UCSD-AML1 (cell line): ENCODE results near the gene EID1.
A peak's percentile ranks its signal among the peaks of the same experiment; 100 is the strongest.
"Not testable (repeated sequence)": the region's sequence is repeated elsewhere in the genome, so short reads cannot be mapped to it uniquely, and the experiment has no call there.

Experiments
- DNase-seq: peaks from one replicate; lab custom pipeline; 2025; ENCODE audit not compliant: unreplicated experiment; lab: John Stamatoyannopoulos, UW

Gene EID1

DNA sequence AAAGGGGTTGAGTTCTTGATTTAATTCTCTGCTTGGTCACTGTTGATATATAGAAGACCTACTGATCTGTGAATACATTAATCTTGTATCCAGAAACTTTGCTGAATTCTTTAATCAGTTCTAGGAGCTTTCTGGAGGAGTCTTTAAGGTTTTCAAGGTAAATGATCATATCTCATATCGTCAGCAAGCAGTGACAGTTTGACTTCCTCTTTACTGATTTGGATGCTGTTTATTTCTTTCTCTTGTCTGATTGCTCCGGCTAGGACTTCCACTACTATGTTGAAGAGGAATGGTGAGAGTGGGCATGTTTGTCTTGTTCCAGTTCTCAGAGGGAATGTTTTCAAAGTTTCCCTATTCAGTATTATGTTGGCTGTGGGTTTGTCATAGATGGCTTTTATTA lies 31.4 kb downstream of the EID1 start:
- not testable (repeated sequence) for DNase-seq

DNA sequence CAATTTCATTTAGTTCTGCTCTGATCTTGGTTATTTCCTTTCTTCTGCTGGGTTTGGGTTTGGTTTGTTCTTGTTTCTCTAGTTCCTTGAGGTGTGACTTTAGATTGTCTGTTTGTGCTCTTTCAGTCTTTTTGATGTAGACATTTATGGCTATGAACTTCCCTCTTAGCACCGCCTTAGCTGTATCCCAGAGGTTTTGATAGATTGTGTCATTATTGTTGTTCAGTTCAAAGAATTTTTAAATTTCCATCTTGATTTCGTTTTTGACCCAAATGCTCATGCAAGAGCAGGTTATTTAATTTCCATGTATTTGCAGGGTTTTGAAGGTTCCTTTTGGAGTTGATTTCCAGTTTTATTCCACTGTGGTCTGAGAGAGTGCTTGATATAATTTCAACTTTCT lies 32.6 kb downstream of the EID1 start:
- DNase-seq, result not testable (repeated sequence)

DNA sequence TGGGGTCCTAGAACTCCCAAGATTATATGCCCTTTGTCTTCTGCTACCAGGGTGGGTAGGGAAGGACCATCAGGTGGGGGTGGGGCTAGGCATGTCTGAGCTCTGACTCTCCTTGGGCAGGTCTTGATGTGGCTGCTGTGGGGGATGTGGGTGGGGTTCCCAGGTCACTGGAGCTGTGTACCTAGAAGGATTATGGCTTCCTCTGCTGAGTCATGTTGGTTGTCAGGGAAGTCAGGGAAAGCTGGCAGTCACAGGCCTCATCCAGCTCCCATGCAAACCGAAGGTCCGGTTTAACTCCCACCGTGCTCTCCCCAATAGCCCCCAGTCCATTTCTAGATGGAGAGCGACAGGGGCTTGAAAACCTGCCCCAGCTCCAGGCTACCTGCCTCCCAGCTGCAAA lies 35.2 kb downstream of the EID1 start:
- DNase-seq, result no peak

DNA sequence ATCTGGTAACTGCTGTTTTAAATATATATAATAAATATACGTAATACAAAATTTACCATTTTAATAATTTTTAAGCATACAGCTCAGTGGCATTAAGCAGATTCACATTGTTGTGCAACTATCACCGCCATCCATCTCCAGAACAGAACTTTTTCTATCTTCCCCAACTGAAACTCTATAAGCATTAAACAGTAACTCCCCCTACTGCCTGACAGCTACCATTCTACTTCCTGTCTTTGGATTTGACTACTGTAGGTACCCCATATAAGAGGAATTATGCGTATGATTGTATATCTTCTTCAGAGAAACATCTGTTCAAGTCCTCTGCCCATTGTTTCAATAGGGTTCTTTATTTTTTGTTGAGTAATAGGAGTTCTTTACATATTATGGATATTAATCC lies 36.8 kb downstream of the EID1 start:
- DNase-seq, result no peak

DNA sequence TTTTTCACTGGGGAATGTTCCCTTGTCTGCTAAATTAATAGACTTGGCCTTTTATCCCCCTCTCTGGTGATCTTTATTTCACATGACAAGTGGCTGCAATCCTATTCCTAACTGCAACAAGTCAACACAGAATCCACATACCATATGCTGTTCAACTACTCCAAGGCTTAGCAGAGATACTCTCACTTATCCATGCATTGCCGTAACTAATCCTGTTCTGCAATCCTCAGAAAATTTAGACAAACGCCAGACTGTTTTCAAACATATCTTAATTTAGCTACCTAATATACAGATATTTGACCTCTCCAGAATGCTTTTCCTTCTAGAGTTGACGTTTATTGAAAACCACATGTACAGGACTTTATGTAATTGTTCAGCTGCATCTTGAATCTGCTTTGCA lies 37.9 kb downstream of the EID1 start:
- no peak for DNase-seq

DNA sequence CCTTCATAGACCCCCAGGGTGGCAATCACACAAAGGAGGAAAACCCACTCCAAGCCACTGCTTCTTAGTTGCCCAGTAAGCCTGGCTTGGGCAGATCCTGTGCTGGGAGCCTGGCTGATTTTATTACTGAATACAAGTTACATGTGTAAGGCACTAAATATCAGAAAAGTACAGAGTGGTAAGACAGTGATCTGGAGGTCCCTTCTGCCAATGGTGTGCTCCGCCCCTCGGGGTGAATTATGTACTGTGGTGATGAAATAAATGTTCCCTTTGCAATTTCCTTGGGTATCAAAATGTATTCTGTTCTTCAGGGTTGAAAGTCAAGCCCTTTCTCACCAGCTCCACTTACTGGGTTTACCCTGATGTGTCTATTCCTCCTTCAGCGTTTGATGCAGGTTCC lies 38.8 kb downstream of the EID1 start:
- DNase-seq, result no peak

DNA sequence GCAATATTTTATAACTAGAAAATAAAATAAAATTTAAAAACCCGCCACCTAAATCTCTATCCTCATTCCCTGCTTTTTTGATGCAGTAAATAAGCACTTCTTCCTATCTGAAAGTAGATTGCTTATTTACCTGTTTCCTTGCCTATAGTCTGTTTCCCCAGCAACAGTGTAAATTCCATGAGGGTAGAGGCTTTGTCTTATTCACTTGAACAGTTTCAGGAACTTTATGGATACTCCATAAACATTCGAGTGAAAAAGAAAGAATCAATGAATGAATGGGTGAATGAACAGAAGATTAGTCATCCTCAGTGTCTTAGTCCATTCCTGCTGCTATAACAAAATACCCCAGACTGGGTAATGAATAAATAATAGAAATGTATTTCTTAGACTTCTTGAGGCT lies 44.1 kb downstream of the EID1 start:
- no peak for DNase-seq

DNA sequence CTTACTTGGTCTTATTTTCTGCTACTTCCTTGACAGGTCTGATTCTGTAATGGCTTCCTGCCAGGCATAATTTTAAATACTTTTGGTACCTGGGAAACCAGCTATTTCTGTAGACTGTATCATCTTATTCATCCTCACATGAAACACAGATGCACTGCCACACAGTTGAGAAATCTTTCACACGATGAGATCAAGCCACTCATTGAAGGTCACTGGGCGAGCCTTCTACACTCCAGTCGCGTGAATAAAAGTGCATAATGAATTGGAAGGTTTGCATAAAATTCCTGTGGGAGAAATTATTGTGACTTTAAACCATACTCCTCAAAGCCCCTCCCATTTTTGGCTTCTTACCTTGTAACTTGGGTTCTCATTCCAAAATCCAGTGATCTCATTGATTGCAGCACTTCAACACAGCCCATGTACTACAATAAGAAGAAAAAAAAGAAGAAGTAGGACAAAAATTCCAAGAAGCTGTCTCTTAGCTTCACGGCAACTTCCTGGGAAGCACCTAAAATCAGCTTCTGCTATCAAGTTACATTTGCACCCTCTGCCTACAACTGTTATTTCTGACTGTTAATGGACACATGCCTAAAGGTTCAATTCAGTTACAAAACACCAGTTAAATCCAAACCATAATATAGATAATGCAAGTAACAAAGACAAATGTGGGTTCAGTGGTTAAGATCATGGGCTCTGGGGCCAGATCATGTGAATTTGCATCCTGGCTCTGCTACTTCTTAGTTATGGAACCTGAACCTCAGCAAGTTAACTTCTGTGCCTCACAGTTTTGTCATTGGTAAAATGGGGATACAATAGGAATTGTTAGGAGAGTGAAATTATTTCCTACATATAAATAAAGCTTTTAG lies 46.8 kb downstream of the EID1 start:
- no peak for DNase-seq

DNA sequence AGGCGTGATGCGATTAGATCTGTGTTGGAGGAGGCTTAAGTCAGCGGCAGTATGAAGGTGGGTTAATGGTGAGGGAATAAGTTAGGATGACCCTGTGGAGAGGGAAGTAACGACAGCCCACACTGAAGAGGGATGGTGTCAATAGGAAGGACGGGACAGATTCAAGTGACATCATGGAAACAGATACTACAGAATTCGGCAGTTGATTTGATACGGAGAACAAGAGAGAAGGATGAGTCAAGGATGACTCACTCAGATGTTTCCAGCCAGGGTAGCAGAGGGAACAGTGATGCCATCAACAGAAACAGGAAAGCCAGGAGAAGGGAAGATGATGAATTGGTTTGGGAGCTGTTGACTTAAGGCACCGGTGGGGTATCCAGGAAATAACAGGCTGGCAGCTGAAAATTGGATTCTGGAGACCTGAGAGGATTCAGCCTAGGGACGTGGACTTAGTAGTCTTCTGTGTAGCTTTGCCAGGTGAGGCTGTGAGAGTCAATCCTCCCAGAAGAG lies 47.8 kb downstream of the EID1 start:
- no peak for DNase-seq

DNA sequence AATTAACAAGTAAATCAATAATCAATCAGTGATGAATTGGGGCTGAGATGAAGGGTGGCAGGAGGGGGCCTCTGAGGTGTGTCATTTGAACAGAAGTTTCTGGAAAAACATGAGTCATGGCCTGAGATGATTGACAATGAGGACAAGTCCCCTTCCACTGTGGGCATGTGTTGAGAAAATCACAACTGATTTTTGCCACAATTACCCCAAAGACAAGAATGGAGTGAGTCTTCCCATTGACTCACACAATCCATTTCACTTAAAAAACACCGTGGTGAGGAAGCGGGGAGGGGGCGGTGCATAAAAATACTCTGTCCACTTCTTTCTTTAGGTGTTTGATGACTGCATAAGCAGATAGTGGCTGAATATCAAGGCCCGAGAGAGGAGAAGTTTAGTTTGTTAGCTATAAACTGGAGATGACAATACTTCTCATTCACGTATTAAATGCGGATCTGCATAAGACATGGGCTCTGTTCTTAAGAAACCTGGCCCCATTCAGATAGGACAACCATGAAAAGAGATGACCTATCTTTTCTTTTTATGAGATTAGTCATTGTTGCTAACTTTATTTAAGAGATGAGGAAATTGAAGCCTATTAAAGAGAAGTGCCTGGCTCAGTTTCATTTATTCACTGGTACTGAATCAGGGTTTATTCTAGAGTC lies 51.1 kb downstream of the EID1 start:
- DNase-seq, result peak; percentile 14

DNA sequence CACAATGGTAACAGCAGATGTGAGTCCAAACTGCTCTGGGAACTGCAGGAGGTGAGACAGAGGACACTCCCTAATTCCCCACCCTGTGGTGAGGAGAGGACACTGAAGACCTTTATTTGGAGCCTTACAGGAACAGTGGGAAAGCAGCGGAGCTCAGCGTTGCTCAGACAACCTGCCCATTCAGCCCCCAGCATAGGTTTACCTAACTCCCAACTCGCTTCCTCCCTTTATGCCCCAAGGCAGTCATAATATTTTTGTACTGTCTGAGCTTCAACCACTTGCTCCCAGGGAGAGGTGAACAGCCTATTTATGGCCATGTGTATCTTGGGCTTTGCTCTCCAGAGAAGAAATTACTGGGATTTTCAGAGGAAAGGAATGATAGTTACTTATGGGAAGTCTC lies 51.7 kb downstream of the EID1 start:
- DNase-seq, result no peak
